Choroid plexus epithelial cell (primary cell): ENCODE data around the gene DMRTA1.
"Not testable (repeated sequence)": the region's sequence is repeated elsewhere in the genome, so short reads cannot be mapped to it uniquely, and the experiment has no call there.

ENCODE experiments used
- DNase-seq: peaks from one replicate; pipeline ENCODE4 v3.0.0-alpha.2; 2010; ENCODE audit warnings: low read depth
- H3K4me3 ChIP-seq: 2 replicates; pipeline ENCODE4 v1.5.1; 2011; ENCODE audit warnings: low read depth, mild to moderate bottlenecking, control low read depth, low read length, moderate library complexity
- TF ChIP-seq, protein P1 (sequence below): conservative IDR thresholded peaks from 2 replicates; pipeline ENCODE4 v1.5.1; 2011; ENCODE audit warnings: low read depth, mild to moderate bottlenecking, control low read depth, inconsistent platforms, low read length, moderate library complexity

Gene DMRTA1

DNA sequence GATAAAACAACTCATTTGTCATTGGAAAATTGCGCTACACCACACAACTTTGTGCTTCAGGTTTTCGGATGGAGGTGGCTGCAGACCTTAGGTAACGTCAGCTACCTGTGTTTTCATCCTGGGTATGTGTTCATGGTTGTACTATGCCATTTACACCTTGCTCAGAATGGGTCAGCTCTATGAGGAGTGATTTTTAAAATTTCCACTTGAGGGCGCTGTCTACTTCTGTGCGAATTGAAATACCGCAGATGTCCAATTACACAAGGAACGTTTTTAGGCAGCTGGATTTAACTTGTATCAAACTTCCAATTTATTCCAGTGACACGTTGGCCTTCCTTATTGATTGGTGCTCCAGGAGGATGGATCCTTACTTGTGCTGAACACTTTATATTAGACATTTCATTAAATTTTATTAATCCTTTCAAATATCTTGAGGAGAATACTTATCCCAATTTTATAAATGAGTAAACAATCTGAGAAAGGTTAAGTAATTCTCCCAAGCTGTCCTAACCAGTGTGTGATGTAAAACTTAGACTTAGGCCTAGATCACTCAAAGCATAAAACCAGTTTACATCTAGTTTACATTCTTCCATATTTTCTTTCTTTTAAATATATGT lies 23.4 kb downstream of the DMRTA1 start:
- DNase-seq, result peak; percentile 55
- no peak overlapping the region for H3K4me3 ChIP-seq
- TF ChIP-seq, protein P1, sequence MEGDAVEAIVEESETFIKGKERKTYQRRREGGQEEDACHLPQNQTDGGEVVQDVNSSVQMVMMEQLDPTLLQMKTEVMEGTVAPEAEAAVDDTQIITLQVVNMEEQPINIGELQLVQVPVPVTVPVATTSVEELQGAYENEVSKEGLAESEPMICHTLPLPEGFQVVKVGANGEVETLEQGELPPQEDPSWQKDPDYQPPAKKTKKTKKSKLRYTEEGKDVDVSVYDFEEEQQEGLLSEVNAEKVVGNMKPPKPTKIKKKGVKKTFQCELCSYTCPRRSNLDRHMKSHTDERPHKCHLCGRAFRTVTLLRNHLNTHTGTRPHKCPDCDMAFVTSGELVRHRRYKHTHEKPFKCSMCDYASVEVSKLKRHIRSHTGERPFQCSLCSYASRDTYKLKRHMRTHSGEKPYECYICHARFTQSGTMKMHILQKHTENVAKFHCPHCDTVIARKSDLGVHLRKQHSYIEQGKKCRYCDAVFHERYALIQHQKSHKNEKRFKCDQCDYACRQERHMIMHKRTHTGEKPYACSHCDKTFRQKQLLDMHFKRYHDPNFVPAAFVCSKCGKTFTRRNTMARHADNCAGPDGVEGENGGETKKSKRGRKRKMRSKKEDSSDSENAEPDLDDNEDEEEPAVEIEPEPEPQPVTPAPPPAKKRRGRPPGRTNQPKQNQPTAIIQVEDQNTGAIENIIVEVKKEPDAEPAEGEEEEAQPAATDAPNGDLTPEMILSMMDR, result peak; percentile 77

DNA sequence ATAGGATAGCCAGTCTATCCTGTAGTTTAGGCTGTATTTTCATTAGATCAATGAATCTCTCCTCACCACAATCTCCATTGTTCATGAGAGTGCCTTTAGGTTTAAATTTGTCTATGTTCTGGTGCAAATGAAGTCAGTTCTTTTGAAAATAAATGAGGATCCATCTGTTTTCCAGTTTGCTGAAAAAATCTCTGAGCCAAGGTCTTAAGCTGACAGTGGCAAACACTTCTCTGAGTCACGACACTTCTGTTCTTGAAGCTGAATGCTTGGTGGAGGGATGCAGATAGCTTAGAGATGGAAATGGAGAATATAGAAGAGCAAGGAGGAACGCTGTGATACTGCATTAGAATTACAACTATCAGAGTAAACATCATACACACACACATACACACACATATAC lies 34.9 kb downstream of the DMRTA1 start:
- no peak overlapping the region for H3K4me3 ChIP-seq
- TF ChIP-seq, protein P1, result no peak

DNA sequence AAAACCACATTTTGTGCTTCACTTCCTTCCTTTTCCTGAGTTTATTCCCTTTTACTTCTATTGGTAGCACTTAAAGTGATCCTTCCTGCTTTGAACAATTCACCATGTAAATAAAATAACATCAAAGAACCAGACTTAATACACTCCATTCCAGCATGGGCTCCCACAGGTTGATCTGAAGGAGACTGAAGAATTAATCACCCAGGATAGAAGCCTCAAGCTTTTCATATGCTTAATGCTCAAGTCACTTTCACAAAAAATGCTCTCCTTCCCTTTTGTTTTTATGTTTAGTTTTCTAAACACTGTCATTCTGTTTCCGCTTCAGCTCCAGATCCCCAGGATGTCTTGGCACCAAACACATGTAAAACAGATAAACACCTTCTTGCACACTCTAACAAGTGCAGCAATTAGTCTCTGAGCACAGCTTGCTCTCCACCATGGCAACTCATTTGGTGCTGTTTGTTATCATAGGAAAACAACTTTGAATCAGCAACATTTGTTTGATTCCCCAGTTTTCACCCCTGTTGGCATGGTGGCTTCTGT lies 37.0 kb downstream of the DMRTA1 start:
- TF ChIP-seq, protein P1, result no peak
- H3K4me3 ChIP-seq, result no peak overlapping the region
- no peak for DNase-seq

More for the DNA sequence above, 34.9 kb downstream of the DMRTA1 start:
- DNase-seq, result no peak

DNA sequence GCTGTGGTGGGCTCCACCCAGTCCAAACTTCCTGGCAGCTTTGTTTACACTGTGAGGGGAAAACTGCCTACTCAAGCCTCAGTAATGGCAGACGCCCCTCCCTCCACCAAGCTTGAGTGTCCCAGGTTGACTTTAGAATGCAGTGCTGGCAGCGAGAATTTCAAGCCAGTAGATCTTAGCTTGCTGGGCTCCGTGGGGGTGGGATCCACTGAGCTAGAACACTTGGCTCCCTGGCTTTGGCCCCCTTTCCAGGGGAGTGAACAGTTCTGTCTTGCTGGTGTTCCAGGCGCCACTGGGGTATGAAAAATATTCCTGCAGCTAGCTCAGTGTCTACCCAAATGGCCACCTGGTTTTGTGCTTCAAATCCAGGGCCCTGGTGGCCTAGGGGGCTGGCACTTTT lies 49.6 kb downstream of the DMRTA1 start:
- not testable (repeated sequence) for H3K4me3 ChIP-seq, DNase-seq
